ENCODE data around the gene BACE1.

The BACE1 gene

DNA sequence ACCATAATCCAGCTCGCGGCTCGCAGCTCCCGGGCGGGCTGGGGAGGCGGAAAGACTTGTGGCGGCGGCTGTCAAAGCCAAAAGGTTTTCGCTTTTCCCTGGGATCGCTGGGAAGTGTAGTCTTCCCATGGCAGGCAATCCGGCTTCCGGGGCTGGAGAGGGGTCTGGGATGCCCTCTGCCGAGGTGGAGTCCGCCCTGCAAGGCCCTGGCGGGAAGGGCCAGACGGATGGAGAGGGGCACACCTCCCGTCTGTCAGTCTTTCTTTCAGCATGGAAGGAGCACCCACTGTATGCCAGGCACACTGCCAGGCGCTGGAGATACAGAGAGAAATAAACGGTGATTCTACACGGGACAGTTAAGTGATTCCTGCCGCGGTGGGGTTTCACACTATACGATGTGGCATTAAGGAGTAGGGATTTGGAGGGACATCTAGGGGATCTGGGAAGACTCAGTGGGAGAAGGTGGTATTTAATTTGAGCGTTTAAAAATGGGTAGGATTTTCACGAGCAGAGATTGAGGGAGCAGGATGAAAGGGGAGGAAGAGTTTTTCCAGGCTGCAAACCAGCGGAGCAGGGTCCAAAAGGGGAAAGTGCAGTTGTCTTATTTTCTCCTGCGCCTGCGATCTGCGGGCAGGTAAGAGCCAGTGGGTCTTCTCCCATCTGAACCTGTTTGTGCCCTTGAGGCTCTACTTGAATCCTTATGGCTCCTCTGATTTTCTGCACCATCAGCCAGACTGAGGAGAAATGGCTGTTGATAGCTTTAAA lies at the start of gene BACE1:
Gene BACE1, minus strand, starts transcription at position 60 of the 765 bp plus-strand sequence. CDS start 461 bp downstream, outside the sequence.
- ChIA-PET CTCF (interaction anchor here (1.1 to 2.7 kb wide), 2 partner anchors 12 to 13 kb away, joined by 4 to 8 read pairs; partner anchors contain the start of gene CEP164), POLR2A (no interaction called here)
- TF ChIP-seq, protein P1, sequence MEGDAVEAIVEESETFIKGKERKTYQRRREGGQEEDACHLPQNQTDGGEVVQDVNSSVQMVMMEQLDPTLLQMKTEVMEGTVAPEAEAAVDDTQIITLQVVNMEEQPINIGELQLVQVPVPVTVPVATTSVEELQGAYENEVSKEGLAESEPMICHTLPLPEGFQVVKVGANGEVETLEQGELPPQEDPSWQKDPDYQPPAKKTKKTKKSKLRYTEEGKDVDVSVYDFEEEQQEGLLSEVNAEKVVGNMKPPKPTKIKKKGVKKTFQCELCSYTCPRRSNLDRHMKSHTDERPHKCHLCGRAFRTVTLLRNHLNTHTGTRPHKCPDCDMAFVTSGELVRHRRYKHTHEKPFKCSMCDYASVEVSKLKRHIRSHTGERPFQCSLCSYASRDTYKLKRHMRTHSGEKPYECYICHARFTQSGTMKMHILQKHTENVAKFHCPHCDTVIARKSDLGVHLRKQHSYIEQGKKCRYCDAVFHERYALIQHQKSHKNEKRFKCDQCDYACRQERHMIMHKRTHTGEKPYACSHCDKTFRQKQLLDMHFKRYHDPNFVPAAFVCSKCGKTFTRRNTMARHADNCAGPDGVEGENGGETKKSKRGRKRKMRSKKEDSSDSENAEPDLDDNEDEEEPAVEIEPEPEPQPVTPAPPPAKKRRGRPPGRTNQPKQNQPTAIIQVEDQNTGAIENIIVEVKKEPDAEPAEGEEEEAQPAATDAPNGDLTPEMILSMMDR (IDR thresholded peaks at IDR 0.05; ENCODE audit: control extremely low read depth, extremely low read depth, low read depth, missing control alignments): no peak

DNA sequence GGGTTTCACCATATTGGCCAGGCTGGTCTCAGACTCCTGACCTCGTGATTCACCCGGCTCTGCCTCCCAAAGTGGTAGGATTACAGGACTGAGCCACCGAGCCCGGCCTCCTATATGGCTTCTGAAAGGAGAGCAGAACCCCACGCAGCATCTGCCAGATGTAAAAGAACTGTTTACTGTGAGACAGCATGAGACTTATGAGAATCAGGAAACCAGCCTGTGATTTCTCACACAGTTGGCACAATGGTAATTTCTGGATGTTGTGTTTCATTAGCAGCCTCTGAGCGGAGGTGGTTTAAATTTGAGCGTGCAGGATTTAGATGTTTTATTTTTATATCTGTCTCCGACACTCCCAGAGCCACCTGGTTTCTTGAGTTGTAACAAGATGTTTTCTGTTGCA lies 45.4 kb upstream of the BACE1 start:
- ChIA-PET POLR2A (no interaction called here), CTCF (no interaction called here)
- DNase-seq (ENCODE audit: extremely low spot score): no peak
- TF ChIP-seq, protein P1 (IDR thresholded peaks at IDR 0.05; ENCODE audit: control extremely low read depth, extremely low read depth, low read depth, missing control alignments): no peak

More for the DNA sequence above, at the start of gene BACE1:
- DNase-seq (ENCODE audit: extremely low spot score): no peak

DNA sequence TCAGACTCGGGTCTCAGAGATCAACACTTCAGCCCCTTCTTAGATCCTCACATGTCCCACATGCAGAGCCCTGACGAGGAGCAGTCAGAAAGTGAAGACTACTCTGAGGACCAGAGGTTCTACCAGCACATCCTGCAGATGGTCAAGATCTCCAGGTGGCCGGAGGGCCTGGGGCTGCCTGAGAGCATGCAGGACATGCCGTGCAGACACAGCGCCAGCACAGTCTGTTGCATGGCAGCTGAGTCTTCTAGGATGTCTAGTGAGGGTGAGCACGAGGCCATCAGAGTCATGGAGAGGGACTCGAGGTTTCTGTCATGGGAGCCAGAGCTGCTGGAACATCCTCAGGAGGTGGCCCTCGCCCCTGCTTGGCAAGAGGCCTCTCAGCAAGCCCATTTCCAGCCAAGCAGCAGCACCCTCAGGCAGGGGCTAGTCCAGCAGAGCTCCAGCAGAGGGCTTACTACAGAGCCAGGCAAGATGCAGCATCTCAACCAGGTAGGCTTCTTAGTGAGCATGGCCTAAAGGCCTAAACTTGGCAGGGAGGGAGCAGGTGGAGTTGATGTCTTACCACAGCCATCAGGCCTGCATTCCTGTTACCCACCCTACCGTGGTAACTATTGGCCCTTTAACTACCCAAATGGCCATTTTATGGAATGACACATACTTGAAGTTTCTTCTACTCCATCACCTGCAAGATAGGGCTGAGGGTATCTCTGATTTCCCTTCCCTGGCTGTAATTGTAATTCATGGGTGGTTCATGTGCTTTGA lies 40.3 kb upstream of the BACE1 start:
- DNase-seq (ENCODE audit: extremely low spot score): no peak
- ChIA-PET POLR2A (no interaction called here), CTCF (interaction anchor here (0.8 to 1.2 kb wide), 2 partner anchors 10 to 12 kb away, joined by 3 read pairs; no protein-coding TSS in a partner anchor)
- TF ChIP-seq, protein P1 (IDR thresholded peaks at IDR 0.05; ENCODE audit: control extremely low read depth, extremely low read depth, low read depth, missing control alignments): no peak

DNA sequence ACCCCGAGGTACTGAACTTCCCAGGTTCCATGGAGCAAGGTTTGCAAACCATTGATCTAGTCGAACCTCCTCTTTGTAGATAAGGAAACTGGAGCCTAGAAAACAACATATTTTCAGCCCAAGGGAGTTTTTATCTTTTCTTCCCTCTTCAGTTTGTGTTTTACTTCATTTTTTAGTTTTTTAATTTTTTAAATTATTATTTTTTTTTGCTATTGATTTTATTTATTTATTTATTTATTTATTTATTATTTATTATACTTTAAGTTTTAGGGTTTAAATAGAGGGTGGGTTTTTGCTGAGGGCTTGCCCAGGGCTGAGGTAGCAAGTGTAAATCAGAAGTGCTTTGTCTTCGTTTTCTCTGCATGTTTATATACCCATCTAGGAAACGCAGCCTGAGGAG lies 38.5 kb upstream of the BACE1 start:
- CTCF ChIA-PET: interaction anchor here (1.1 kb wide), 1 partner anchor 20 kb away, joined by 3 read pairs; no protein-coding TSS in a partner anchor
- TF ChIP-seq, protein P1 (IDR thresholded peaks at IDR 0.05; ENCODE audit: control extremely low read depth, extremely low read depth, low read depth, missing control alignments): no peak
- no peak for DNase-seq (ENCODE audit: extremely low spot score)
- POLR2A ChIA-PET: no interaction called here

DNA sequence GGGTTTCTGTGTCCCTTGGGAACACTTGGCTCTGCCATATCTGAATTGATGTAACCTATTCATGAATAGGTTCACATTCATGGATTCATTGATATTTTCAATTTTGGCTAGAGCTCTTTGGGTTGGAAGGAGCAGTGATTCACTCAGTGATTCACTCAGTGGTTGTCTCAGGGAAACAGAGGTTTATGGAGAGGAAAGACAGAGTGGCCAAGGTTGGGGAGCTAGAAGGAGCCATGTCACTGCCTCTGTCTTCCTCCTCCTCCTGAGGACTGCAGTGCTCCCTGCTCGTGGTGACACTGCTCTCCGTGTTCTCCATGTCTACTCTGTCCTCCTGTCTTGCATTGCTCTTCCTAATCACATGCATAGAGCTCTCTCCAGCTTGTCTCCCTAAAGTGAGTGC lies 29.0 kb upstream of the BACE1 start:
- POLR2A ChIA-PET: no interaction called here
- TF ChIP-seq, protein P1 (IDR thresholded peaks at IDR 0.05; ENCODE audit: control extremely low read depth, extremely low read depth, low read depth, missing control alignments): no peak
- no peak for DNase-seq (ENCODE audit: extremely low spot score)
- CTCF ChIA-PET: interaction anchor here (1.0 kb wide), 1 partner anchor 14 kb away, joined by 3 read pairs; no protein-coding TSS in a partner anchor

DNA sequence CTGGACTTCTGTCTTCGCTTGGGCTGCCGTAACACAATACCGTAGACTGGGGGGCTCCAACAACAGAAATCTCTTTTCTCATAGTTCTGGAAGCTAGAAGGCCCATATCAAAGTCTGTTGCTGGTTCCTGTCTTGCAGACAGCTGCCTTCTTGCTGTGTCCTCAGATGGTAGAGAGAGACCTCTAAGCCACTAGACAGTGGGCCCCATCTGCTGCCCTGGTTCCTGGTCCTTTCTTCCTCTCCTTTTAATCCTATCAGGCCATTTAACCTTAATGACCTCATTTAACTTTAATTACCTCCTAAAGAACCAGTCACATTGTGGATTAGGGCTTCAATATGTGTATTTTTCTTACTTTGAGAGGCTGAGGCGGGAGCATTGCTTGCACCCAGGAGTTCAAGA lies 21.0 kb upstream of the BACE1 start:
- ChIA-PET POLR2A (no interaction called here), CTCF (interaction anchor here (1.1 kb wide), 1 partner anchor 16 kb away, joined by 4 read pairs; no protein-coding TSS in a partner anchor)
- TF ChIP-seq, protein P1 (IDR thresholded peaks at IDR 0.05; ENCODE audit: control extremely low read depth, extremely low read depth, low read depth, missing control alignments): no peak
- no peak for DNase-seq (ENCODE audit: extremely low spot score)

All from GM10248 (cell line).